Limb (tissue), 2 donors: ENCODE results near the gene CRB2.
A peak's percentile ranks its signal among the peaks of the same experiment; 100 is the strongest.

Experiments used
- DNase-seq, 2 donors: peaks; one replicate each; pipeline ENCODE4 v3.0.0-alpha.2; 2016; ENCODE audit errors: extremely low spot score in 2 of 2

CRB2 gene

DNA sequence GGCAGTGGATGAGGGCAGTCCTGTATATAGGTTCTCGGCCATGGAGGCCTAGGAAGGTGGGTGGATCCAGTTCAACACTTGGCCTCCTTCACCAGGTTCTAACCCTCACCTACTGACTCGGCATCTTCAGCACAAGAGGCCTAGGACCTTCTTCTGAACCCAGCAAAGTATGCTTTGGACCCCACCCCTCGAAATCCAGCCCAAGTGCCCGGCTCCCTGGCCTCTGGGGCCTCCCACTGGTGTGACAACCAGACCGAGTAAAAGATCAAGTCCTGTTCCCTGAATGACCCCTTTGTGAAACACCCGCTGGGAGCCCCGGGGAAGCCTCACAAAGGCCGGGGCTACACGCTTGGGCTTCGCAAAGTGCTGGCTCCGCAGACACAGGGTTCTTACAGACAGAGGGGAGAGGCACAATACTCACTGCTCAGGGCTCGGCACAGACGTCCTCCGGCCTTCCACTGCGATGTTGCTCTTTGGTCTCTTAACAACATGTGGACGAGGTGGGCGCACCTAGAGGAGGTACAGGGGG lies 47.0 kb downstream of the CRB2 start:
- DNase-seq = no peak

DNA sequence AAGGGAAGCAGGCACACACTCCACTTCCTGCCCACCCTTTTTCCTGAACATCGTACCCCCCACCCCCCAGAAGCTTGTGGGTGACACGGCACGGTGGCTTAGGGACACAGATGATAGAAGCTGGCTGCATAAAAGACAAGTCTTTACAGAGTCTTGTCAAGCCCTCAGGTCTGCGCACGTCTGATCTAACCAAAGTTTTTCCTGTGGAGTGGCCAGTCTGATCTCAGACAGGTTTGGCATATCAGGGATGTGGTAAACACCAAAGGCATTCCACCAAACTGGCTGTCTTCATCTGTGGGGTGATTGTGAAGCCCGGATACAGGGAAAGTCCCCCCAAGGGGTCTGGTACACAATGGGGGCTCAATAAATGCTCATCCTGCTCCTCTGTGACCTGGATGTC lies 50.0 kb downstream of the CRB2 start:
- DNase-seq = no peak

DNA sequence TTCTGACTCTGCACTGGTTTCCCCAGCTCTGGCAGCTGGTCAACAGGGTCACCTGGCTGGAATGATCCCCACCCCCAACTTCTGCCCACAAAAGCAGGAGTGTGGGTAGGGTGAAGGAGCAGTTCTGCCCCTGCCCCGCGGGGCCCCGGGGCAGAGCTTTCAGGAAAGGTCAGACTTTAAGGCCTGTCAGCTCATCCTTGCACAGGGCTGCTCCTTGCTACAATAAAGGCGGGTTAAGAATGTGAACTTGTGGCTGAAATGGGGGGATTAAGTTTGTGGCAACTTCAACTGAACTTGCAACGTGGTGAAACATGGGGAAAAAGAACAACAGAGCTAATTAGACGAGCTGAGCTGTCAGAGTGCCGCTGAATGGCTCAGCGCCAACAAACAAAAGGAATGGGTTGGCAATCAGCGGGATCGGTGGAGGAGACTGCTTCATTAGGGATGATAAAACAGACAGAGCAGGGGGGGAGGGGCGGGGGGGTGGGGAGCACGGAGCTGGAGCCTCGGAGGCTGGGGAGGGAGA lies 50.8 kb downstream of the CRB2 start:
- DNase-seq = peak in 1 of 2 donors; percentile 62

DNA sequence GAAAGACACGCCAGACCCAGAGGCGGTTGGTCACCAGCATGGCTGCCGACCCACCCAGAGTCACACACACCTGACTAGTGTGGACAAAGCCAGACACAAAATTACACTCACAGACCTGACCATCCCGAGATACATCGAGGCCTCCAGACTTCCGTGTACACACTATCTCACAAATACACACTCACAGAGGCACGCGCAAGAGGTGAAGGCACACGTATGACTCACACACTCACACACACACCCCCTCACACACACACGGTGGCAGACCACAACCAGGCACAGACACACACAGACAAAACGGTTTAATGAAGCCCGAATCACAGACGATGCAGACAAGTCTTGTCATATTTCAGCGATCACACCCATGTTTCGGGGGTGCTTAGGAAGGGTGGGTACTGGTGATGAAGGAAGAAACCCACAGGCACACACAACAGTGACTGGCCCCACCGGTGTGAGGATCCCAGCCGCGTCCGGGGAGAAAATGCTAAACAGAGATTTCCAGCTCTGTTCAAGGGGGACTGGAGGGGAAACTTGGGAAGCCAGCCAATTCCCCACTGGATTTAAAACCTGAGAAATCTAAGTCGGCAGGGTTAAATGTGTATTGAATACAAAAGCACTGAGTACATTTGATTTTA lies 51.3 kb downstream of the CRB2 start:
- peak in 1 of 2 donors; percentile 67 for DNase-seq

DNA sequence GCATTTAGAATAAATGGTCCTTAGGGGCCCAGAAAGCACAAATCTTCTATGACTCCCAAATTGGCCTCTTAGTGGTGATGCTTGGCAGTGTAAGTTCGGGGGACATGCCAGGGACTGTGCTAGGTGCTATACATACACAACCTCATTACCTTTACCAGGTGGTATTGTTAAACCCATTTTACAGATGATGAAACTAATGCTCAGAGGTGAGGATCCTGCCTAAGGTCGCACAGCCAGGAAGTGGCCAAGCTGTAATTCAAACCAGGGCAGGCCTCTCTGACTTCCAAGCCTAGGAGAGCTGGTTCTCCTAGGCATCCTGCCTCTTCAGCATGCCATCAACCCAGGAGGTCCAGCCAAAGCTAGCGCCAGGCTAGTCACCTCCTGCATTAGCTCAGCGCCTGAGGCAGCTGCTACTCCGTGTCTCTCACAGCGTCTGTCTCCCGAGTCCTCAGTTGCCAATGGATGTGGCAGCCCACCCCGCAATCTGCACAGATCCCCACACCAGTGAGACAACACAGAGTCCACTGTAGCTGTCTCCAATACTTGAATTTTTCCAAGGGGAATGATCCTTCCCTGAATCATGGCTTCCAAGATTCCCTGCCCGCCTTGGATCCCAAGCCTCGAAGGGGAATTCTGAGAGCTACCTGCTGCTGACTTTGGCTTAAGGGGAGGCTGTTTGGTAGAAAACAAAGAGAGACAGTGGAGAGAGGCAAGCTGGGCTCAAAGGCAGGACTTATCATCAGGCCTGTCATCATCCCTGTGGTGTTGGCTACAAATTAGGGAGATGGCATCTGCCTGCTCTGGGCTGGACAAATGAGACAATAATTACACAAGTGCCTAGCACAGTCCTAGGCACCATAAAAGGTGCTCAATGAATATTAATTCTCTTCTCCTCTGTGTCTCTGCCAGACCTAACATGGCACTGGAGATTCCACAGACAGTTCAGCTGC lies 52.6 kb downstream of the CRB2 start:
- no peak for DNase-seq

DNA sequence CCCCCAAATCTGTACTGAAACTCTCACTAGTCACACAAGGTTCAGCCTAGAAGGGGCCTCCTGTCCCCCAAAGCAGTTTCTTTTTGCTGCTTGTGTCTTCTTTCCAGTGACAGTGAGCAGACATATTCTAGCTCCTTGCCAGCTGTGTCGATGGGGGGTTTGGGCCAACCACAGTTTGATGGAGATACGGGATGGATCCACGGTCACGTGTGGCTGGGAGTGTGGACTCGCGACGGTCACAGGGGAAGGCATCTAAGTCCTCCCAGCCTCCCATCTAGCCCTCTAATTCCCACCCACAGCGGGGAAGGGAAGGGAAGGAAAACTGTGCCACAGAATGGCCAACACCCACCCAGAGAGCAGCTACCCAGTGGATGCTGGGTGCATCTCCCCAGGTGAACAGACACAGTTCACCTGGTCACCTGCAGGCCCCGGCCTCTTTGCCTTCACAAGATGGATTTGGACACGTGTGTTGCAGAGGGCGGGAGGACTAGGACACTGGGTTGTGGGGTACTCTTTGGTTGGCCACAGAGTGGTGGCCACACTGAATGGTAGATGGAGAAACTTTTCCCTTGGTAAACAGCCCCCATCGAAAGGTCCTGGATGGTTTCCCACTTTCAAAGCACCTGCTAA lies 54.4 kb downstream of the CRB2 start:
- DNase-seq = no peak

DNA sequence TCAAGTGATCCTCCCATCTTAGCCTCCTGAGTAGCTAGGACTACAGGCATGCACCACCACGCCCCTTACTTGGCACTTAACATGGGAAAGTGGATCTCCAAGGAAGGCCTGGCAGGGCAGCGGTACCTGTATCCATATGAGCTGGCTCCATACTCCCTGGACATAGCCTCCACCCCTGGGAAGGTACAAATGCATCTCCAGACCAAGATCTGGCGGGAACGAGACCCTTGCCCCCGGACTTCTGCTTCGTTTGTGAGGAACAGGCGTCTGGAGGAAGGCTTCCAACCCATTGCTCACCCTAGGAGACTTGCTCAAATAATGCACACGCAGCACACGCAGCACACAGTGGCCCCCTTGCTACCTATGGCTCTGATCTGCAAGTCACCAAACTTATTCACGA lies 55.2 kb downstream of the CRB2 start:
- DNase-seq = no peak

DNA sequence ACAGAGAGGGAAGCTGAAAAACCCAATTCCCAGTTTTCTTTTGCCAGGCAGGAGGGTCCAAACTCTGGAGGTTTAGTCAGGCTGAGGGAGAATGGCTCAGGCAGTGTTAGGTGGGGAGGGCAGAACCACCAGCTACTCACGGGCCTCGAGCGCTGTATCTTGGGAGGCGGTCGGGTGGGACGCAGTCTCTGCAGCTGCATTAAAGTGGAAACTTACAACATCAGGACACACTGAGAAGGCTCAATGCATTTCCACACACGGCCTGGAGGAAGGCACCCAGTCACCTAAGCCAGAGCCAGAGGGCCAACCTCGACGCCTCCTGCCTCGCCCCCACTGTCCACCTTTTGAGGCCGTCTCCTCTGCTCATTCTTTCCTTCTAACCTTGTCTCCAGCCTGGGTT lies 55.6 kb downstream of the CRB2 start:
- DNase-seq = no peak

DNA sequence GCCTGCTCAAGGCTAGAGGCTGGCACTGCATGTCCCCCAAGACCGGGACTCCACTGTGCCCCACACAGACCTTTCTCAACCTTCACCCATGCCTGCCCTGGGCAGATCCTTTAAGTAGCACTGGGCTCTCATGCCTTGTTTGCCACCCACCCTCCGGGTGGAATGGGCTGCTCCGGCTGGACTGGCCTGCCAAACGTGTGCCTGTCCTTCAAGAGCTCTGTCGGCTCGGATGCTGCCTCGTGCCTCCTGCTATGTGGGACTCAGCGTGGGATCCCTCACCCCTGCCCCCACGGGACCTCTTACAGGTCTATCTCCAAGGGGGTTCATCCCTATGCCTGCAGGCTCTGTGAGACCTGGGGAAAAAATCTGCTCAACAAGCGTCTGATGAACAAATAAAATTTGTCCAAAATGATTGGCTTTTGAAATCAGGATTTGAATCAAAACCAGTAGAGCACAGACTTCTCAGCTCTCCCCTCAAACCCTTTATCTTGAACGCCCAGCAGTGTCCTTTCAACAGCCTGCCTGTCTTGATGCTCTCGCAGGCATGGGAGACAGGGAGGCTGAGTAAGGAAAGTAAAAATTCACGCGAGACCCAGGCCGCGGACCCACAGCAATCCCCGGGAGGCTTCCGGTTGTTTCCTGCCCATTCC lies 56.3 kb downstream of the CRB2 start:
- no peak for DNase-seq

DNA sequence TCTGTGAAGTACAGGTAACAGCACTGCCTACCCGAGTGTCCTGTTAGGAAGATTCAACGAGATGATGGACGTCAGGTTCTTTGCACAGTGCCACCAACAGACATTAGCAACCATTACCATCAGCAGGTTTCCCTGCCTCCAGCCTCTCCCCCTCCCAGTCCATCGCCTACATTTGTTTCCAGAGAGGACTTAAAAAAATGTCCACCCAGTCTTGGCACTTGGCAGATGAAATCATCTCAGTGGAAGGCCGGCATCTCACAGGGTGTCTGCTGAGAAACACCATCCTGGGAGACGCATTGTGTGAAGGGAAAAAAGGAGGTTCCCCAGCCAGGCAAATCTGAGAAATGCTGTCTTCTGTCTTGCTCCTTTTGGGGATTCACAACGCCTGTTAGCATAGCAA lies 58.2 kb downstream of the CRB2 start:
- no peak for DNase-seq

DNA sequence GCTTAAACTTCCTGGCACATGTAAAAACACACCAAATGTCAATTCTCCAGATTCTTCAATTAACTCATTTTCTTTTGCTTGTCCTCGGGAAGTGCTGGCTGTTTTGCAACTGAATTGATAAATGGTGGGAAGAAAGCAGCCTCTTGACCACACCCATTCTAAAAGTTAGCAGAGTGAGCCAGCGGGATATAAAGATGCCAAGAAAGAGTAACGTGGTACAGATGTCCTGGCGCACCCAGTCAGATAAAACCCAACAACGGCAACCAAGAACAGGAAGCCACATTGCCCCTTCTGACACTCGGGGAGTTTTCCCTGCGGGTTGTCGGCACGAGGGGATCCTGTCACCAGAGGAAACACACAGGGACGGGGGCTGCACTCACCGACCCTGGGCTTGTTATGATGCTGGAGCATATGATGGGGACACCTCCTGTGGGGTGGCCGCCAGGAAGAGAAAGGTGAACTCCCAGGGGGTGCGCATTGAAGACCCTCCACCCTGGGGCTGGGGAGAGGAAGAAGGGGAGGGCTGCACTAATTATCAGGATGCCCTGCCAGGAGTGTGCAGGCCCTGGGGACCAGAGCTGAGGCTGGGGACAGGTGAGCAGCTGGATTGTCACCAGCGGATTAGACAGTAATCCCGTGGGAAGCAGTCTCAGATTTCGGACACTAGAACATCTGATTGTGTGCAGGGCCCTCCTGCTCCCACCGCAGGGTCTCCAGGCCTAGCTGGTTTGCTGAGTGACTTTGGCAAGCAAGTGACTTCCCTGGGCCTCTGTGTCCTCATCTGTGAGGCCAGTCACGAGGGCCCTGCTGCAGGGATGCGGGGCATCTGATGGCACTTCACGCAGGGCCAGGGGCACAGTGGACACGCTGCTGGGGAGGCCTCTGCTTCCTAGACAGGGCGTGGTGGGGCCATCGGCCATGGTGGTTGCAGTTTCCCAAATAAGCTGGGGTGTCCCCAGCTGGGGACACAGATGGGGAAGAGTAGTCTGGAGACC lies 59.2 kb downstream of the CRB2 start:
- no peak for DNase-seq

DNA sequence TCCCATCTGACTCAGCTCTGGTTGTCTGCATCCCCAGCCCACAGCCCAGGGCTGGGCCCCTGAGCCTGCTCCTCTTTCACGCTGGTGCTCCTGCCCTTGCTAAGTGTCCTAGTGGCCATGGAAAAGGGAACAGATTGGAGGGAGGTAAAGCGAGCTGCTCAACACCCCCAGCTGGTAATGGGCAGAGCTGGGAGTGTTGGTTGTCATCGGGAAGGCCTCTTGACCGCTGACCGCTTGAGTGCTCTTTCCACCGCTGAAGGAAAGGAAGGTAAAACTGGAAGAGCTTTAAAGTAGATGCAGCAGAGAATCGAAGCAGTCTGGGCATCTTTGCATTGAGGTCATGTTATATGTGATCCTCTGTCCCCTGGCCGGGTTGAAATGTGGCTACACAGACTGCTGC lies 60.2 kb downstream of the CRB2 start:
- no peak for DNase-seq

DNA sequence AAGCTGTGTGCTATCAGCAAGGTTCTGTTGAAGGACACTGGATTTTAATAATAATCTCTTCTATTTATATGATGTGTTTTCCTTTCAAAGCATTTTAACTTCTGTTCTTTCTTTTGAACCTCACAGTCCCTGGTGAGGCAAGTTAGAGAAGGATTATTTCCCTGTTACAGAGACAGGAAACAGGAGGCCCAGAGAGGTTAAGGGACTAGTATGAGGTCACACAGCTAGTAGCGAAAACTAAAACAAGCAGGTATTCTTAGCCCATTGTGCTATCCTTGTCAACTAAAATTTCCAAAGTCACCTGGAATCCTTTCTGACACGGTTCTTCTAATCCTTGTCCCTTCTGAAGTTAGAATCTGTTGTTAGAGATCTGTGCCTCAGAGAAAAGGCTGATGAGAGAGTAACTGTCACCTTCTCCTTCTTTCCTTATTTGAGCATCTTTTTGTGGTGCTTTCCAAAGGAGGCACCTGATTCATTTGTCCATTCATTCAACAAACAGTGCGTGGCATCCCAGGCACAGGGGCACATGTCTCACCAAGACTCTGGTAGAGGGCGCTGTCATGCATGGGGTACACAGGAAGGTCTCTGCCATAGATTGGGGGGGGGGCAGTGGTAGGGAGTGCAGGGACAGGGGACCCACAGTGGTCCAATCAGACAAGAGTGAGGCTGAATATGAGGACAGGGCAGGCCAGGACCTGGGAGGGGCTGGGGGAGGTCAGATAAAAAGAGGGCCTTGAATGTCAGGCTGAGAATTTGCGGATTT lies 61.5 kb downstream of the CRB2 start:
- no peak for DNase-seq

DNA sequence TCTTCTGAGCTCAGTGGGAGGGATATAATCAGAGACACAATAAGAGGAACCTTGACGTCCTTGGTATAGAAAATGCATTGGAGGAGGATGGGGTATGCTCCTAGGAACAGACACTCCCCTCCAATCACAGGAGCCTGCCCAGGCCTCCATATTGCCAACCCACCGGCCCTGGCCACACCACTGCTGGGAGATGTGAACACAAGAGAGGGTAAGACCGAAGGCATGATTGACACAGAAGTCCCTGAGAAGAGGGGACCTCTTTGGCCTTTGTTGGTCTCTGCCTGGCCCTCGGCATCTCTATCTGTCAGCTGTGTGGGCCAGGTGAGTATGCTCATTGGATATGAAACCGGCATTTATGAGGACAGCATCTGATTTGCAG lies 62.0 kb downstream of the CRB2 start:
- no peak for DNase-seq

DNA sequence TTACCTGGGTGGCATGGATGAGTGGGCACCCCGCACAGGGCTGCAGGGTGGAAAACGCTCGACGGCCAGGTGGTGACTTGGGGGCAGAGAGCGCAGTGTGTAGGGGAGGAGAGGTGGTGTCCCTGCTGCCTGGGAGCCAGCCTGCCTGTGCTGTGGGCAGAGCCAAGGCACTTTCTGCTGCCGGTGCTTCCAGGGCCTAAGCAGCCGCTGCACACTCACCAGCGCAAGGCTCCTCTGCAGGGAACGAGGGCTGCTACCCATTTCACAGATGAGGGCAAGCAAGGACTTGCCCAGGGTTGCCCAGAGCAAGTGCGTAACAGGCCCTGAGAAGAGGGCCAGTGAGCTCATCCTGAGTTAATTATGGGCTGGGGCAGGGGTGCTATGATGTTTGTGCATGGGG lies 62.5 kb downstream of the CRB2 start:
- DNase-seq = no peak

DNA sequence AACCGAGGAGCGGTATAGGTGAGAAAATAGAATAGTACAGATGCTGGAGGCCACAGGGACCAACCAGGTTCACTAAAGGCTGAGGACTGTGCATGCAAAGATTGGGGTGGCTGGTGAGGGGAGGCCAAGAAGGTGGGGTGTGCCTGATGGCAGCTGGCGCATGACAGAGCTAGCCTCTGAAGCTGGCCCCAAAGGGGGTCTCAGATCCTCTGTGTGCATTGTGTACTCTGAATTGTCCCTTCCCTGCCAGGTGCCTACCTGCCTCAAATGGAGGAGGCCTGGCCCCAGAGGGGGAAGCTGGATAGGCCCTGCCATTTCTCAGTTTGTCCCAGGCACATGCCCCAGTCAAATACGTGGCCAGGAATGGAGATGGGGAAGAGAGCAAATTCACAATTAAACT lies 63.1 kb downstream of the CRB2 start:
- no peak for DNase-seq

DNA sequence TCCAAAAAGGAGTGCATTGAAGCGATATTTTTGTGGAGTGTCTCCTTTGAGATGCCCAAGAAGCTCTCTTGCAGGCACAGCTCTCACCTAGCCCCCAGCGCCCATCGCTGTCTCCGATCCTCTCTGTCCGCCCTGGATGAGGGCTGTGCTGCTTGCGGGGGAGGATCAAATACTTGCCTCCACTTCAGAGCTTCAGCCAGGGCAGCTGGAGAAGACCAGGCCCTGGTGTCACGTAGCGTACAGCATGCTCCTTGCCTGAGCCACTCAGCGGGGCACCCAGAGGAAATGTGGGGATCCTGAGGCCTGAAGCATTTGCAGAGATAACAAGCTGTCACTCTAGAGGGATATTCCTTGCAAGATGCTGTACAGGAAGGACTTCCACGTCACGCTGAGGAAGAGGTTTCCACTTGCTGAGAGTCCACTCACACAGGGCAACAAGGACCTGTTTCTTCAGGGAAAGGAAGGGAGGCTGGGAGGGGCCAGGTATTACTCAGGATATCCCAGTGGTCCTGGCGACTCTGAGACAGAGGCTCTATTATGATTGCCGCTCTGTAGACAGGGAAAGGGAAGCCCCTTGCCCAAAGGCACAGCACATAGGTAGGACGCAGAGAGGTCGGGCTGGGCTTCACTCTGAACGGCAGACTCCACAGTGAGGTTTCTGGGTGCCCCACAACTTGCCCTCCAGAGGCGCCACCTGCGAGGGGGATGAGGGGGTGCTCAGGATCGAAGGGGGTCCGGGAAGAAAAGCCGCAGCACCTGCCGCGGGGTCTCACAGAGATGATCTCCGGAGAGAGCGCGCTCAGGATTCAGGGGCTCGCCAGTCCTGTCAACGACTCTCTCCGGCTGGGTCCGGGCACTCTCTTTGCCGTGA lies 64.0 kb downstream of the CRB2 start:
- peak in 1 of 2 donors; percentile 30 for DNase-seq

DNA sequence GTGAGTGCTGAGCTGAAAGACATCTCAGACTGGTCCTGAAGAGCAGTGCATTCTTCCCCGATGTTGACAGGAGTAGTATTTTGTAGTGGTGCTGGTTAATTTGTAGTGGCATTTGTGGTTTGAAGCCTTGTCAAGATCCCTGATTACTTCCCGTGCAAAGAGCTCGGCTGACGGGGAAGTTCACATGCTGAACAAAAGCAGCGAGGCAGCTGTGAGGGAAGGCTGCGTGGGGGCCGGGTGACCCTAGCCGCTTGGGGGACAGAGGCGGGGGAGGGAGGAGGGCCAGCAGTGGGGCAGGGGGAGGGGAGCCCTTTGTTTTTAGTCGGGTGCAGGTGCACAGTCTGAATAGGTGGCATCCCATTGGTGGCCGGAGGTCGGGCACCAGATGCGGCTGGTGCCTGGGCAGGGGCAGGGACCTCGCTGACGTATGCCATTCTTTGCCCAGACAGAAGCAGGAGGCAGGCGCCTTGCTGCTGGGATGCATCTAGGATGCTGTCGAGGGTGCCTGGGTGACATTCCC lies 64.7 kb downstream of the CRB2 start:
- no peak for DNase-seq
